ENCODE data around the gene BAZ2B. TPM values are rescaled to one million over a fixed set of nuclear protein-coding genes. Genes with fewer than 3 reads are reported as not detected.

BAZ2B gene
- total RNA-seq, 1 experiment from 2014 or later, result 54.9 TPM

DNA sequence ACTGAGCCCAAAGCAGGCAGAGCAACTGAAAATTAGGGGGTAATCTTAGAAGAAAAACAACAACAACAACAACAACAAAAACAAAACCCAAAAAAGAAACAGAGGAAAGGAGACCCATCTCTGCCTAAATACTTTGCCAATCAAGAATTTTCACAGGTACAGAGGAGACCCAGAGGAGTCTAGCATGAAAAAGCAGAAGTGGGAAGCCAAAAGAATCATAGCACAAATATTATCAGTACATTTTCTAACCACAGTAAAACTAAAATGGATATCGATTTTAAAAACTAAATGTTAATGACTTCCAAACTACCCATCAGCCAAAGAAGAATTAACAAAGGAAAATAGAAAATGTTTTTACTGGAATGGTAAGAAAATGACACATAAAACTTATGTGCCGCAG, 148.1 kb downstream of the BAZ2B start:
- Histone ChIP-seq H3K18ac (ENCODE audit: insufficient read length, low read depth, low read length) (no peak overlapping the region), H3K56ac (ENCODE audit: insufficient read length, low read depth, low read length) (no peak overlapping the region), H3K27me3 (ENCODE audit: insufficient read depth, low read length) (no peaks in the 10 kb centered on the region), H2BK20ac (ENCODE audit: low read depth, low read length, poor library complexity, severe bottlenecking) (no peak overlapping the region), H3K9me3 (ENCODE audit: control insufficient read depth, low read depth, low read length) (no peaks in the 10 kb centered on the region), H2AK5ac (ENCODE audit: insufficient read length, low read length) (no peak overlapping the region), H3T11ph (ENCODE audit: low read length) (no peak overlapping the region), H4K91ac (ENCODE audit: insufficient read length, low read depth, low read length) (no peak overlapping the region), H4K20me1 (ENCODE audit: control insufficient read depth, insufficient read depth, insufficient read length) (no peaks in the 10 kb centered on the region), H4K8ac (replicated peaks; ENCODE audit: insufficient read length, low read depth, low read length) (no peak overlapping the region), H3K4me1 (ENCODE audit: insufficient read depth, low read length) (no peaks in the 10 kb centered on the region), H3K14ac (ENCODE audit: insufficient read depth, low read length) (no peak overlapping the region), H3K23me2 (ENCODE audit: insufficient read length, low read depth, low read length, poor library complexity, severe bottlenecking) (no peaks in the 10 kb centered on the region), H3K4me2 (ENCODE audit: insufficient read depth, insufficient read length, low read length) (no peak overlapping the region), H3K4ac (ENCODE audit: low read depth, low read length) (no peak overlapping the region), H3K23ac (ENCODE audit: insufficient read length, low read depth, low read length) (no peak overlapping the region), H3K79me2 (ENCODE audit: insufficient read depth, low read length) (no peaks in the 10 kb centered on the region), H4K5ac (ENCODE audit: insufficient read length, low read depth, low read length) (no peak overlapping the region), H3K79me1 (ENCODE audit: insufficient read depth, low read depth, low read length, poor library complexity, severe bottlenecking) (no peaks in the 10 kb centered on the region), H3K27ac (ENCODE audit: insufficient read length, low read depth, low read length) (no peak overlapping the region), H2BK120ac (ENCODE audit: low read depth, low read length, poor library complexity, severe bottlenecking) (no peak overlapping the region), H2BK5ac (ENCODE audit: insufficient read length, low read length) (no peak overlapping the region), H2BK15ac (ENCODE audit: low read depth, low read length) (no peak overlapping the region), H3K9ac (ENCODE audit: extremely low read depth, insufficient read length, low read length) (no peak overlapping the region), H2AFZ (ENCODE audit: low read length) (no peak overlapping the region), H2BK12ac (ENCODE audit: insufficient read length, low read depth, low read length) (no peak overlapping the region)
- H3K27ac Mint-ChIP-seq, result peak overlapping the region in 1 of 3 experiments; percentile 14; a peak in 1 of 7 replicates
- H3K4me1 Mint-ChIP-seq, result peaks cover 0 to 5% of the 10 kb centered on the region in 2 experiments; a peak in 2 of 4 replicates
- H3K4me3 Mint-ChIP-seq, result no peak overlapping the region
- H3K27me3 Mint-ChIP-seq (ENCODE audit: low read depth), result no peaks in the 10 kb centered on the region
- no peak for DNase-seq
- no CpG with 5 or more reads among the region's 2 CpGs for WGBS (ENCODE audit: extremely low coverage, insufficient read length, low lambda C conversion rate)
- H3K9me3 Mint-ChIP-seq, result peaks cover 0 to 2% of the 10 kb centered on the region in 2 experiments; a peak in 2 of 5 replicates
- peaks cover 8 to 29% (median 16%) of the 10 kb centered on the region in 3 experiments; a peak in 6 of 7 replicates for H3K36me3 Mint-ChIP-seq (ENCODE audit: insufficient read depth in 1 of 3, low read depth in 3 of 3)
- TF ChIP-seq, protein P1, sequence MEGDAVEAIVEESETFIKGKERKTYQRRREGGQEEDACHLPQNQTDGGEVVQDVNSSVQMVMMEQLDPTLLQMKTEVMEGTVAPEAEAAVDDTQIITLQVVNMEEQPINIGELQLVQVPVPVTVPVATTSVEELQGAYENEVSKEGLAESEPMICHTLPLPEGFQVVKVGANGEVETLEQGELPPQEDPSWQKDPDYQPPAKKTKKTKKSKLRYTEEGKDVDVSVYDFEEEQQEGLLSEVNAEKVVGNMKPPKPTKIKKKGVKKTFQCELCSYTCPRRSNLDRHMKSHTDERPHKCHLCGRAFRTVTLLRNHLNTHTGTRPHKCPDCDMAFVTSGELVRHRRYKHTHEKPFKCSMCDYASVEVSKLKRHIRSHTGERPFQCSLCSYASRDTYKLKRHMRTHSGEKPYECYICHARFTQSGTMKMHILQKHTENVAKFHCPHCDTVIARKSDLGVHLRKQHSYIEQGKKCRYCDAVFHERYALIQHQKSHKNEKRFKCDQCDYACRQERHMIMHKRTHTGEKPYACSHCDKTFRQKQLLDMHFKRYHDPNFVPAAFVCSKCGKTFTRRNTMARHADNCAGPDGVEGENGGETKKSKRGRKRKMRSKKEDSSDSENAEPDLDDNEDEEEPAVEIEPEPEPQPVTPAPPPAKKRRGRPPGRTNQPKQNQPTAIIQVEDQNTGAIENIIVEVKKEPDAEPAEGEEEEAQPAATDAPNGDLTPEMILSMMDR (conservative IDR thresholded peaks at IDR 0.05), result no peak

Measured in H9 (cell line).